A673 (cell line): ENCODE data around the gene TRAM2. TPM values are rescaled to one million over a fixed set of nuclear protein-coding genes. Genes with fewer than 3 reads are reported as not detected.

Experiments used
- BruUV-seq: library from RNA; stranded (reverse); fragments of 400-500 nt; replicated peaks from 2 replicates; lab custom pipeline; 2021; lab: Mats Ljungman, UMichigan
- CTCF ChIA-PET: fragments of 300-600 bp; sonication (Branson Sonifier 250); formaldehyde crosslinking; loops from one replicate; lab custom pipeline; 2022; ENCODE audit warnings: antibody characterized with exemption; lab: Charles Lee
- POLR2A ChIA-PET: fragments of 300-600 bp; sonication (Branson Sonifier 250); formaldehyde crosslinking; loops from one replicate; lab custom pipeline; 2022; ENCODE audit warnings: antibody characterized with exemption; ENCODE audit not compliant: low non-redundant PET; lab: Charles Lee
- DNase-seq: peaks from one replicate; pipeline ENCODE4 v3.0.0-alpha.2; 2015; ENCODE audit warnings: low spot score
- H3K27ac ChIP-seq: fragments of 200-600 bp; sonication (generic); 2 replicates; pipeline ENCODE4 v1.5.1; 2016; ENCODE audit warnings: mixed run types, low read depth, mild to moderate bottlenecking, mixed read lengths, antibody characterized with exemption, low read length; ENCODE audit not compliant: poor library complexity, severe bottlenecking
- H3K27me3 ChIP-seq: fragments of 200-600 bp; sonication (generic); replicated peaks from 2 replicates; pipeline ENCODE4 v1.6.1; 2017; ENCODE audit warnings: mixed run types, low read depth, mild to moderate bottlenecking, mixed read lengths, antibody characterized with exemption, low read length; ENCODE audit not compliant: insufficient read depth, poor library complexity
- H3K36me3 ChIP-seq: fragments of 200-600 bp; sonication (generic); 2 replicates; pipeline ENCODE4 v1.6.1; 2016; ENCODE audit warnings: mixed run types, mild to moderate bottlenecking, mixed read lengths, antibody characterized with exemption, low read length; ENCODE audit not compliant: insufficient read depth, poor library complexity, severe bottlenecking
- H3K4me1 ChIP-seq: fragments of 200-600 bp; sonication (generic); 2 replicates; pipeline ENCODE4 v1.6.1; 2017; ENCODE audit warnings: mixed run types, mild to moderate bottlenecking, mixed read lengths, antibody characterized with exemption, low read length; ENCODE audit not compliant: insufficient read depth, poor library complexity, severe bottlenecking
- H3K4me3 ChIP-seq: fragments of 200-600 bp; sonication (generic); 2 replicates; pipeline ENCODE4 v1.5.1; 2016; ENCODE audit warnings: low read depth, mixed run types, mild to moderate bottlenecking, mixed read lengths, low read length; ENCODE audit not compliant: poor library complexity, severe bottlenecking
- H3K9me3 ChIP-seq: fragments of 200-600 bp; sonication (generic); 2 replicates; pipeline ENCODE4 v1.6.1; 2016; ENCODE audit warnings: mixed run types, low read depth, mild to moderate bottlenecking, mixed read lengths, antibody characterized with exemption, low read length; ENCODE audit not compliant: poor library complexity, severe bottlenecking
- CTCF ChIP-seq: fragments of 300-800, 200-600 bp; sonication (generic); conservative IDR thresholded peaks from 2 replicates; pipeline ENCODE4 v1.5.1; 2017; ENCODE audit warnings: low read depth, mild to moderate bottlenecking, antibody characterized with exemption, low read length, moderate library complexity, mixed read lengths
- EZH2 ChIP-seq: fragments of 200-600 bp; sonication (generic); IDR thresholded peaks from 2 replicates; pipeline ENCODE4 v1.6.1; 2017; ENCODE audit warnings: borderline replicate concordance, low read depth, mild to moderate bottlenecking, mixed read lengths, antibody characterized with exemption, low read length; ENCODE audit not compliant: poor library complexity, severe bottlenecking
- intact Hi-C: fragments of 100-400 bp; cut with micrococcal nuclease; formaldehyde crosslinking; loops from one replicate; pipeline ENCODE4 v1.10.0; 2022; ENCODE audit not compliant: unreplicated experiment
- total RNA-seq: library from RNA; stranded (reverse); gene quantifications from 2 replicates; pipeline ENCODE4 v1.2.3, GENCODE V29; 2021

Gene TRAM2
- total RNA-seq, 1 experiment from 2014 or later, result 21.9 TPM

DNA sequence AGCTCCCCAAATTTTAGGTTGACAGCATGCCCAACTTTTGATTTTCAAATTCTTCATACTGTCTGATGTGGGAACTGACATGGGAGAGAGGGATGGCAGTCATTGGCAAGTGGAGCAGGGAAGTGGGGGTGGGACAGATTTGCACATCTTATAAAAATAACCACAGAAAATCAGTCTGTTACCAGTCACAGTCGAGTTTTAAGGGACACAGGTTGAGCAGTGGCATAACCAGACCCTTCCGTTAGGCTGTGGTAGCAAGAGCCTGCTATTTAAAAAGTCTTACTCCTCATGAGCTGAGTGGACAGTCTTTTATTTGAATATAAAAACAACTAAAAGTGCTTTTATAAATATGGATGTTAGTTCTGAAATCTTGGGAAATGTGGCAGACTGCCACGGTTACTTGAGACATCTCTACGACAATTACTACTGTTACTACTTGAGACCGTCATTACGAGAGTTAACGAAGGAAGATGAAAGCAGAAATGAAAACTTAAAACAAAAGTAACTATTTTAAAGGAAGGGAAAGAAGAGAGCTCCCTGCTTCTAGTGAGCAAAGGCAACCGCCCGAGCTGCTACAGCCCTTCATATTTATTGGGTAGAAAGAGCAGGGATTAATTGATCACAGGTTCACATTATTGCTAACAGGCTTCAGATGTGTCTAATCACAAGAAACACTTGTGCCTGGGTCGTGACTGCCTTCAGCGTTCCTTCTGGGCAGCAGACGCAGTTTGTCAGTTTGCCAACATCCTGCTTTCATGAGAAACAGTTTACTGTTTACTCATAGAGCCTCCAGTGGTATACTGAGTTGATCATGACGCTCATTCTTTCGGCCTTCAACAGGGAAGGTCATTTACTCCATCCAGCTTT, 85.4 kb downstream of the TRAM2 start:
- no TSS peak for BruUV-seq
- DNase-seq, result no peak
- intact Hi-C loops, result no loop called here
- Histone ChIP-seq H3K27me3 (no peaks in the 10 kb centered on the region), H3K4me1 (no peaks in the 10 kb centered on the region), H3K4me3 (no peak overlapping the region), H3K36me3 (no peaks in the 10 kb centered on the region), H3K9me3 (no peaks in the 10 kb centered on the region), H3K27ac (no peak overlapping the region)
- CTCF ChIA-PET, result no interaction called here
- POLR2A ChIA-PET, result no interaction called here
- TF ChIP-seq CTCF, result no peak
- no peak for TF ChIP-seq EZH2

DNA sequence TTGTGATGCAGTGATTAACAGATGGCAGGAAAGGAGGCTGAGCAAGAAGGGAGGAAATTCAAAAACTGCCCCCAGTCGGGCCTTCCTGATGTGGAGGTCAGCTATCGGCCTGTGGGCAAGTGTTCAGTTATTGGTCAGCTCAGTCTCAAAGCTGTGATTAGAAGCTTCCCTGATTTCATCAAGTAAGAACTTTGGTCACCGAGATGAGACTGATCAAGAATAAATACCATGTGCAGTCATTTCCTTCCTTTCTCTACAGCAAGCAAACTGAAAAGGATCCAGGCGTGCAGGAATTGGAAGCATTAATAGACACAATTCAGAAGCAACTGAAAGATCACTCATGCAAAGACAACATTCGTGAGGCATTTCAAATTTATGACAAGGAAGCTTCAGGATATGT, 87.0 kb downstream of the TRAM2 start:
- Histone ChIP-seq H3K4me1 (no peaks in the 10 kb centered on the region), H3K27ac (no peak overlapping the region), H3K4me3 (no peak overlapping the region), H3K9me3 (no peaks in the 10 kb centered on the region), H3K36me3 (no peaks in the 10 kb centered on the region), H3K27me3 (no peaks in the 10 kb centered on the region)
- TF ChIP-seq EZH2, result no peak
- TF ChIP-seq CTCF, result no peak
- intact Hi-C loops, result no loop called here
- no TSS peak for BruUV-seq
- POLR2A ChIA-PET, result no interaction called here
- CTCF ChIA-PET, result interaction anchor here (1.1 kb wide), 1 partner anchor 10 kb away, joined by 3 read pairs; no protein-coding TSS in a partner anchor
- DNase-seq, result no peak

DNA sequence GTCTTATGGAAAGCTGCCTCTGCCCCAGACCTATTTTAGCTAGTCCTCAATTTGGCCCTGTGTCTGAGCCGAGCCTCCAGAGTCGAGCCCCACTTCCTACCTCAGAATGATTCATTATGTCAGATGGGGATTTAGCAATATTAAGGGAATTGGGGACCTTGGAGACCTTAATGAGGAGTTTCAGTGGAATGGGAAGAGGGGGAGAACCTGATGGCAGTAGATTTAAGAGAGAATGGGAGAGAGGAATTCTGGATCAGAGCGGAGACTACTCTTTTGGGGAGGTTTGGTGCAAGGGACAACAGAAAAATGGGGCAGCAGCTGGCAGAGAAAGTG, 93.2 kb downstream of the TRAM2 start:
- CTCF ChIA-PET, result no interaction called here
- no peak for TF ChIP-seq CTCF
- no peak for TF ChIP-seq EZH2

More for the DNA sequence above, 93.2 kb downstream of the TRAM2 start:
- Histone ChIP-seq H3K4me3 (no peak overlapping the region), H3K36me3 (no peaks in the 10 kb centered on the region), H3K27ac (no peak overlapping the region), H3K9me3 (no peaks in the 10 kb centered on the region), H3K4me1 (no peaks in the 10 kb centered on the region), H3K27me3 (no peaks in the 10 kb centered on the region)
- DNase-seq, result no peak
- POLR2A ChIA-PET, result no interaction called here
- no TSS peak for BruUV-seq
- intact Hi-C loops, result no loop called here
